ENCODE data around the gene OLFML2A.

The OLFML2A gene

DNA sequence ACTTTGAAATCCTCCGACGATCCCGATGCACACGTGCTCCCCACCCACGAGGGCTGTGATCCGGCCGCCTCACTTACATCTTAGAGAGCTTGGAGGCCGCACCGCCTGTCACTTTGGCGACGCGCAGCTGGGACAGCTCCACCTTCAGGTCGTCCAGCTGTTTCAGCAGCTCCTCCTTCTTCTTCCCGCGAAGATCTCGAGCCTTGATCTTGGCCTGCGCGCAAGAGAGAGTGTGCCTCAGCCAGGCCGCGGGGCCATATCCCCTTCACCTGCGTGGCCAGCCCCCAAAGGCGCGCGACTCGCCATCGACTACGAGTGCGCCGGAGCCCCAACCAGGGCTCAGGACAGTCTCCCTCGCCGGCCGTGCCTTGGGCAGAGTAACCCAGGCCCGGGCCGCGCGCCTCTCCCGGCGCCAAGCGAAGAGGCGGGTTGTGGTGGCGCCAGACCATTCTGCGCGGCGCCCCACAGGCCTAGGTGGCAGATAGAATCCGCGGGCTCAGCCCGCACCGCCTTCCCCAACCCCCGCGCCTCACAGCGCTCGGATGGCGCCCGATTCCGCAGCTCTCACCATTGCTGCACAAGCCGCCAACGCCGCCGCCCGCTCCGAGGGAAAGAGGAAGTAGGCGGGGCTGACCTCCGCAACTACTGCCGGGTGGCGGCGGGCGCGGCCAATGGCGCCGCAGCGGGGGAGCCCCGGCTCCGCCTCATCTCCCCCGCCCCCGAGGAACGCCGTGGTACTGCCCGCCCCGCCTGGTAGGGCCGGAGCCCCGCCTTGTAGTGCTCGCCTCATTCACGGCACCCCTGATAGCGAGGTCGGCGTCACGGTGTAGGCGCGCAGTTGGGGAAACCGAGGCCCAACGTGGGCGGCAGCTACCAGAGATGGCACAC lies 84.7 kb downstream of the OLFML2A start, which contains the start of the genes ARPC5L and RPL35:
ARPC5L (plus strand) TSS at position 789 of the 888 bp plus-strand sequence. CDS start 7,161 bp downstream, outside the sequence.
RPL35 (minus strand) TSS at position 616 of the 888 bp plus-strand sequence; CDS start at position 571, 45 bp downstream.
- peak; percentile 92 for DNase-seq (ENCODE audit: low read depth)
- TF ChIP-seq, protein P1, sequence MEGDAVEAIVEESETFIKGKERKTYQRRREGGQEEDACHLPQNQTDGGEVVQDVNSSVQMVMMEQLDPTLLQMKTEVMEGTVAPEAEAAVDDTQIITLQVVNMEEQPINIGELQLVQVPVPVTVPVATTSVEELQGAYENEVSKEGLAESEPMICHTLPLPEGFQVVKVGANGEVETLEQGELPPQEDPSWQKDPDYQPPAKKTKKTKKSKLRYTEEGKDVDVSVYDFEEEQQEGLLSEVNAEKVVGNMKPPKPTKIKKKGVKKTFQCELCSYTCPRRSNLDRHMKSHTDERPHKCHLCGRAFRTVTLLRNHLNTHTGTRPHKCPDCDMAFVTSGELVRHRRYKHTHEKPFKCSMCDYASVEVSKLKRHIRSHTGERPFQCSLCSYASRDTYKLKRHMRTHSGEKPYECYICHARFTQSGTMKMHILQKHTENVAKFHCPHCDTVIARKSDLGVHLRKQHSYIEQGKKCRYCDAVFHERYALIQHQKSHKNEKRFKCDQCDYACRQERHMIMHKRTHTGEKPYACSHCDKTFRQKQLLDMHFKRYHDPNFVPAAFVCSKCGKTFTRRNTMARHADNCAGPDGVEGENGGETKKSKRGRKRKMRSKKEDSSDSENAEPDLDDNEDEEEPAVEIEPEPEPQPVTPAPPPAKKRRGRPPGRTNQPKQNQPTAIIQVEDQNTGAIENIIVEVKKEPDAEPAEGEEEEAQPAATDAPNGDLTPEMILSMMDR (conservative IDR thresholded peaks at IDR 0.05; ENCODE audit: low read length), result peak; percentile 31
- H3K4me3 ChIP-seq (ENCODE audit: low read length), result peak within 1 kb of the TSS; percentile 94

DNA sequence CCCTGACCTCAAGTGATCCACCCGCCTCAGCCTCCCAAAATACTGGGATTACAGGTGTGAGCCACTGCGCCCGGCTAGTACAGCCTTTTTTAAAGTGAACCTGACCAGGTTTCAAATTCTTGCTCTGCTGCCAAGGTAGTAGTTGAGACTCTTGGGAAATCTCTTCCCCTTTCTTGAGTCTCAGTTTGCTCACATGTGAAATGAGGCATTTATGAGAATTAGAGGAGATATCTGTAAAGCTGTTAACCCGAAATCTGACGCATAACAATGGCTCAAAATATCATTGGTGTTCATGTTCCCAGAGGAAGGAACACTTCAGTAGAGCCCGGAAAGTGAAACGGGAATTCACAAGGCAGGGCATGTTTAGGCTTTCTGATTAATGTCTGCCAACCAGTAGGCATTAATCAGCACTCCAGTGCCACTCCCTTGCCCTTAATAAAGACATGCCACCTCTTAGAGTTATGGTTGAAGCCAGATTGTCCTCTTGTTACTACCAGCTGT lies 86.5 kb downstream of the OLFML2A start:
- DNase-seq (ENCODE audit: low read depth), result no peak
- TF ChIP-seq, protein P1 (conservative IDR thresholded peaks at IDR 0.05; ENCODE audit: low read length), result no peak
- H3K4me3 ChIP-seq (ENCODE audit: low read length), result no peak overlapping the region
